ENCODE measurements around the gene ABCG5. TPM values are rescaled to one million over a fixed set of nuclear protein-coding genes. Genes with fewer than 3 reads are reported as not detected.

Gene ABCG5
- total RNA-seq, 3 donors from 2014 or later (not counting 1 experiment from before 2014, with no cell fraction given) = not detected

DNA sequence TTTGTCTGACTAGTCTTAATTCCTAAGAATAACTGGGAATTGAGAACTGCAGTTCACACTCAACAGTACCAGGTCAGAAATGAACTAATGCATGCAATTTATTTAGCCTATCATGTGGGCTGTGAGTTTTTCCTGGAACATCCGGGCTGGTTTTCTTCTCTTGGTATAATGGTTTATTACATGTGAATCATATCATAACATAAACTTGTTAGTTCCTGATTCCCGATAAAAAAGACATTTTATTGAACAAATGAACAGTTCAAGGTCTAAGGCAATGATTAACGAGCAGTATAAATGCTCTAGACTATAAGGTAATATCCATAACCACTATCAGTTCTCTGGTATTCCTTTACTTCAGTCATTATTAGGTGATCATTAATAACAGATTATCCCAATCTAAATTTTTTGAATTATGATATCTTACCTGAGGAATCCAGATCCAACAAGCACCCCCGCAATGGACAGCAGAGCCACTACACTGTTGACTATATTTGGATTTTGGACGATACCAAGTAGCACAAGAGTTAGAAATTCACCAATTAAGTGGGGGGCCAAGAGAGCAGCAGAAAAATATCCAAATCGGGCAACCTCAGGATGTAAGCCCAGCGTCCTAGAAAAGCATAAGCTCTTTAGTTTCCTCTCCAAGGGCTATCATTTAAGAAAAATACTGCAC is 19.0 kb downstream of the ABCG5 start:
- Mint-ChIP-seq H3K9me3 (no peaks in the 10 kb centered on the region), H3K4me3 (no peak overlapping the region), H3K27me3 (ENCODE audit: low read depth in 2 of 2) (peaks cover 10 to 21% of the 10 kb centered on the region in 2 donors), H3K4me1 (no peaks in the 10 kb centered on the region), H3K27ac (no peak overlapping the region), H3K36me3 (no peaks in the 10 kb centered on the region)
- 90% methylated on average over 4 of the region's 7 CpGs for WGBS (ENCODE audit: insufficient coverage)
- H3K27me3 ChIP-seq (ENCODE audit: control insufficient read depth, insufficient read depth, low read length) = no peaks in the 10 kb centered on the region
- no peak overlapping the region for H3K27ac ChIP-seq (ENCODE audit: low read length)
- H3K4me1 ChIP-seq (ENCODE audit: control insufficient read depth, insufficient read depth, low read length) = no peaks in the 10 kb centered on the region
- TF ChIP-seq, protein P1, sequence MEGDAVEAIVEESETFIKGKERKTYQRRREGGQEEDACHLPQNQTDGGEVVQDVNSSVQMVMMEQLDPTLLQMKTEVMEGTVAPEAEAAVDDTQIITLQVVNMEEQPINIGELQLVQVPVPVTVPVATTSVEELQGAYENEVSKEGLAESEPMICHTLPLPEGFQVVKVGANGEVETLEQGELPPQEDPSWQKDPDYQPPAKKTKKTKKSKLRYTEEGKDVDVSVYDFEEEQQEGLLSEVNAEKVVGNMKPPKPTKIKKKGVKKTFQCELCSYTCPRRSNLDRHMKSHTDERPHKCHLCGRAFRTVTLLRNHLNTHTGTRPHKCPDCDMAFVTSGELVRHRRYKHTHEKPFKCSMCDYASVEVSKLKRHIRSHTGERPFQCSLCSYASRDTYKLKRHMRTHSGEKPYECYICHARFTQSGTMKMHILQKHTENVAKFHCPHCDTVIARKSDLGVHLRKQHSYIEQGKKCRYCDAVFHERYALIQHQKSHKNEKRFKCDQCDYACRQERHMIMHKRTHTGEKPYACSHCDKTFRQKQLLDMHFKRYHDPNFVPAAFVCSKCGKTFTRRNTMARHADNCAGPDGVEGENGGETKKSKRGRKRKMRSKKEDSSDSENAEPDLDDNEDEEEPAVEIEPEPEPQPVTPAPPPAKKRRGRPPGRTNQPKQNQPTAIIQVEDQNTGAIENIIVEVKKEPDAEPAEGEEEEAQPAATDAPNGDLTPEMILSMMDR (IDR thresholded peaks at IDR 0.05) = no peak
- H3K4me3 ChIP-seq (ENCODE audit: low read length) = no peak overlapping the region
- no peaks in the 10 kb centered on the region for H3K9me3 ChIP-seq (ENCODE audit: control insufficient read depth, insufficient read depth, low read length)
- intact Hi-C loops (cut with micrococcal nuclease) = no loop called here
- DNase-seq = no peak
- ATAC-seq = no peak
- H3K36me3 ChIP-seq (ENCODE audit: control insufficient read depth, insufficient read depth, low read length) = no peaks in the 10 kb centered on the region

DNA sequence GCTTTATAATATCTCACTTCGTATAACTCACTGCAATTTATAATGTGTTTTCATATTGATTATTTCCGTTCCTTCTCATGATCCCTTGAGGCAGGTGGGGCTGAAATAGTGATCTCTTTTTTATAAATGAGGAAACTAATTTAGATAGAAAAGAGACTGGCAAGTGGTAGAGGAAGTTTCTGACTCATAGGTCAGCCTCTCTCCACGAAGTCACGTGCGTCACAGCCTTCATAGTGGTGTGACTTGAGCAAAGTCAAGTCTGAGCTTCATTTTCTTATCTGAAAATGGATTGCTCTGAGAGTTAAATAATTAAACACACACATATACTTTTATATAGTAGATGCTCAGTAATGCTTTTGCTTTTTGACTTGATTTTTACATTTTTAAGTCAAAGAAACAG is 19.9 kb downstream of the ABCG5 start:
- no peak overlapping the region for H3K27ac Mint-ChIP-seq

DNA sequence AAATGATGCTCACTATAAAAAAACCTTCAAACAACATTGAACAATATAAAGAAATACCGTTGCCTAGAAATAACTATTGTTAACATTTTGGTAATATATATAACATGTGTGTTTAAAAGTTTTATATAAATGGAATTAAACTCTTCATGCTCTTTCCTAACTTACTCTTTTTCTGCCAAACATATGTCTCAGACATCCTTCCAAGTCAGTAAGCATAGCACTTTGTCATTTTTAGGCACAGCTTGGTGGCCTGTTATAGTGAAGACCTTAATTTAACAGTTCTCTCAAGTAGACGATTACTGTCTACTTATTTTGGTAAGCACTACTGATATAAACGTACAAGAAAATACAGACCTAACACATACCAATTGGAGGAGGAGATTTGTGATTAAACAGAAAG is 23.9 kb downstream of the ABCG5 start:
- Histone ChIP-seq H3K27me3 (ENCODE audit: control insufficient read depth, insufficient read depth, low read length) (no peaks in the 10 kb centered on the region), H3K4me3 (ENCODE audit: low read length) (no peak overlapping the region), H3K4me1 (ENCODE audit: control insufficient read depth, insufficient read depth, low read length) (no peaks in the 10 kb centered on the region), H3K27ac (ENCODE audit: low read length) (no peak overlapping the region), H3K9me3 (ENCODE audit: control insufficient read depth, insufficient read depth, low read length) (no peaks in the 10 kb centered on the region), H3K36me3 (ENCODE audit: control insufficient read depth, insufficient read depth, low read length) (no peaks in the 10 kb centered on the region)
- DNase-seq (no peak), ATAC-seq (no peak)
- Mint-ChIP-seq H3K4me3 (no peak overlapping the region), H3K9me3 (no peaks in the 10 kb centered on the region), H3K36me3 (no peaks in the 10 kb centered on the region), H3K4me1 (no peaks in the 10 kb centered on the region), H3K27ac (no peak overlapping the region), H3K27me3 (ENCODE audit: low read depth in 2 of 2) (peaks cover 0 to 7% of the 10 kb centered on the region in 2 donors)
- intact Hi-C loops (cut with micrococcal nuclease) = no loop called here
- WGBS (ENCODE audit: insufficient coverage) = no CpG with 5 or more reads among the region's 3 CpGs
- TF ChIP-seq, protein P1 (IDR thresholded peaks at IDR 0.05) = no peak

More for the DNA sequence above, 19.9 kb downstream of the ABCG5 start:
- H3K4me3 ChIP-seq (ENCODE audit: low read length) = no peak overlapping the region
- H3K27me3 ChIP-seq (ENCODE audit: control insufficient read depth, insufficient read depth, low read length) = no peaks in the 10 kb centered on the region
- Mint-ChIP-seq H3K36me3 (no peaks in the 10 kb centered on the region), H3K9me3 (no peaks in the 10 kb centered on the region), H3K4me3 (no peak overlapping the region), H3K27me3 (ENCODE audit: low read depth in 2 of 2) (peaks cover 10 to 21% of the 10 kb centered on the region in 2 donors), H3K4me1 (no peaks in the 10 kb centered on the region)
- TF ChIP-seq, protein P1 (IDR thresholded peaks at IDR 0.05) = no peak
- H3K4me1 ChIP-seq (ENCODE audit: control insufficient read depth, insufficient read depth, low read length) = no peaks in the 10 kb centered on the region
- no peak for DNase-seq
- intact Hi-C loops (cut with micrococcal nuclease) = no loop called here
- H3K36me3 ChIP-seq (ENCODE audit: control insufficient read depth, insufficient read depth, low read length) = no peaks in the 10 kb centered on the region
- 83% methylated on average over 1 of the region's 5 CpGs for WGBS (ENCODE audit: insufficient coverage)
- no peak for ATAC-seq
- H3K27ac ChIP-seq (ENCODE audit: low read length) = no peak overlapping the region
- no peaks in the 10 kb centered on the region for H3K9me3 ChIP-seq (ENCODE audit: control insufficient read depth, insufficient read depth, low read length)

DNA sequence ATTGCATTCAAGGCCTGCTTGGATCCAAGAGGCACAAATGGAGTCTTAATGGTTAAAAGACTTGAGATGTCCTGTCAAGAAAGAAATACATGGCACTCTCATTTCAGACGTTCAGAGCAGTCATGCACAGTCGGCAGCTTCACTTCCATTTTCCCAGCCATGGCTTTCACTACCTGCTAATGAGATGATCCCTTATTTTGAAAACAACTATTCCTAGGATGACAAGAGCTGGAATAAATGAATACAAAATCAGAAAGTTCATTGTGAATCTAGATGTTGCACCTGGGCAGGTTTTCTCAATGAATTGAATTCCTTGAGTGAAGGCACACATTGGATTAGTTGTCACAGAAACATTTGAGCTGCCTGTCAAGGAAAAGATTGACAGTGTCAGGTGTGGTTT is 25.7 kb downstream of the ABCG5 start:
- DNase-seq (no peak), ATAC-seq (no peak)
- 77% methylated on average over 2 of the region's 2 CpGs for WGBS (ENCODE audit: insufficient coverage)
- no peaks in the 10 kb centered on the region for H3K9me3 ChIP-seq (ENCODE audit: control insufficient read depth, insufficient read depth, low read length)
- H3K27ac Mint-ChIP-seq = no peak overlapping the region
- TF ChIP-seq, protein P1 (IDR thresholded peaks at IDR 0.05) = no peak
- H3K4me3 Mint-ChIP-seq = no peak overlapping the region
- H3K27me3 Mint-ChIP-seq (ENCODE audit: low read depth in 2 of 2) = peaks cover 0 to 7% of the 10 kb centered on the region in 2 donors
- H3K4me1 ChIP-seq (ENCODE audit: control insufficient read depth, insufficient read depth, low read length) = no peaks in the 10 kb centered on the region
- H3K27ac ChIP-seq (ENCODE audit: low read length) = no peak overlapping the region
- no peaks in the 10 kb centered on the region for H3K36me3 ChIP-seq (ENCODE audit: control insufficient read depth, insufficient read depth, low read length)
- H3K9me3 Mint-ChIP-seq = no peaks in the 10 kb centered on the region
- intact Hi-C loops (cut with micrococcal nuclease) = no loop called here
- no peaks in the 10 kb centered on the region for H3K27me3 ChIP-seq (ENCODE audit: control insufficient read depth, insufficient read depth, low read length)
- no peaks in the 10 kb centered on the region for H3K36me3 Mint-ChIP-seq
- no peak overlapping the region for H3K4me3 ChIP-seq (ENCODE audit: low read length)
- no peaks in the 10 kb centered on the region for H3K4me1 Mint-ChIP-seq
